Measurements from ENCODE around the gene IGSF9.
"Not testable (repeated sequence)": the region's sequence is repeated elsewhere in the genome, so short reads cannot be mapped to it uniquely, and the experiment has no call there.

Gene IGSF9

GRCh38 chr1:159922511-159923202 lies 22.8 kb downstream of the IGSF9 start:
- in situ Hi-C loops (cut with MboI; ENCODE audit: low sequenced_read_pairs), result no loop called here

DNA sequence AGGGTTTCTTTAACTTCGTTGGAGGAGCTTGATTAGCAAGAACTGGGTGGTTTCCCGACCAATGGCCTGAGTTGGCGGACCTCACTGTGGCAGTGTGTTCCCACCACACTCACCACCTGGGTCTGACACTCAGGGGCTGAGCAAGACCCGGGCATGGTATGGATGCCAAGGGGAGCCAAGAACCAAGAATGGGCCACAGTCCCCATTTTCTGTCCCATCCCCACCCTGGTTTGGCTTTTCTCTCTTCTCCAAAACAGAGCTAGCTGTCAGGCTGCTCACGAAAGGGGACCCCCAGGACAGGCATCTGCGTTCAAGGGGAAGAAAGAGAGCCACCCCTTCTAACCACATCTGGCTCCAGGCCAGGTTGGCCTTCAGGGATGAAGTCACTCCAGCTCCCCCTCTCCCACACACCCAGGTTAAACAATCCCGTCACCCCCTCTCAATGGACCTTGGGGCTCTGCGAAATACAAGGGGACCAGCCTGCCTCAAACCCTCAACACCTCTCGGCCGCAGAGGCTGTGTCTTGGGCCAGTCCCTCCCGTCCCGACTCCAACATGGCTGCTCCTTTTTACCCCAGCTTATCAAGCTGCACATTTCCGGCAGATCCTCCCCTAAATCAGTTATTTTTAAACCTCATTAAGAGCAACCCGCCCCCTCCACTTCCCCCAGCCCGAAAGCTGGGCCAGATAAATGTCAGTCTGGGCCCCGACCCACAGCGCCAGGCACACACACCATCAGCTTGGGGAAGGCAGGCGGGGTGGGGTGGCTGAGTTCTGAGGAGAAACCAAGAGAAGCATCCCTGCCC lies 23.5 kb downstream of the IGSF9 start:
- in situ Hi-C loops (cut with MboI; ENCODE audit: low sequenced_read_pairs), result no loop called here

- in situ Hi-C loops (cut with MboI; ENCODE audit: low sequenced_read_pairs), result no loop called here
Observed at GRCh38 chr1:159921251-159921650, 24.2 kb downstream of the IGSF9 start.

DNA sequence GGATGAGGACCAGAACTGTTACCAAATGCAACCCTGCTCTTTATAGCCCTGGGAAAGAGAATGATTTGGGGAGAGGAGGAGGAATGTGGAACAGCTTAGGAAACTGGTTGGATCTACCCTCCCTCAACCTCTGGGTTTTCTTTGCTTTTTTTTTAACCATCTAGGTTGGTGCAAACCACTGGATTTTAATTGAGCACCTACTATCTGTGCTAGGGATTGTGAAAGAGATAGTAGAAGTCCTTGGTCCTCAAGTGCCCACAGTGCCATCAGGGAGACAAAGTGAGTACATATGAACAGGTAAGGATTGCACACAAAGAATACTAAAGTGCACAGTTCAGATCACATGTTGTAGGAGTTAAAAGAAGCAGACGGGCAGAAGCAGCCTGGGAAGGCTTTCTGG lies 24.8 kb downstream of the IGSF9 start:
- in situ Hi-C loops (cut with MboI; ENCODE audit: low sequenced_read_pairs), result no loop called here

DNA sequence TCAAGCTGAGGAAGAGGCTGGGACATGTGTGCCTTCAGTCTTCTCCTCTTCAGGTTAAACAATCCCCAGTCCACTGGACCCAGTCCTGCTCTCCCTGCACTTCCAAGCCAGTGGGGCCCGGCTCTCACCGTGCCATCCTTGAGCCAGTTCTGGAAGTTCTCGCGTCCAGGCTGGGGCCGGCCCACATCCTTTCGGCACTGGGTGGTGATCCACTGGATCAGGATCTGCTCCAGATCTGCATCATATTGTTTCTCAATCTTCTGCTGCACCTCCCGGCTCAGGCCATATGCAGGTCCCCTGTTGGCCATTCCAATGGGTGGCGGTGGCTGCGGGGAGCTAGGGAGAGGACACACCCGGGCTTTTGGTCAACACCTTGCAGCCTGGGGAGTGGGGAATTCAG lies 25.2 kb downstream of the IGSF9 start:
- in situ Hi-C loops (cut with MboI; ENCODE audit: low sequenced_read_pairs), result no loop called here

- in situ Hi-C loops (cut with MboI; ENCODE audit: low sequenced_read_pairs), result no loop called here
Observed at GRCh38 chr1:159919236-159919865, 26.1 kb downstream of the IGSF9 start.

GRCh38 chr1:159918352-159919200 lies 26.8 kb downstream of the IGSF9 start:
- in situ Hi-C loops (cut with MboI; ENCODE audit: low sequenced_read_pairs), result no loop called here

DNA sequence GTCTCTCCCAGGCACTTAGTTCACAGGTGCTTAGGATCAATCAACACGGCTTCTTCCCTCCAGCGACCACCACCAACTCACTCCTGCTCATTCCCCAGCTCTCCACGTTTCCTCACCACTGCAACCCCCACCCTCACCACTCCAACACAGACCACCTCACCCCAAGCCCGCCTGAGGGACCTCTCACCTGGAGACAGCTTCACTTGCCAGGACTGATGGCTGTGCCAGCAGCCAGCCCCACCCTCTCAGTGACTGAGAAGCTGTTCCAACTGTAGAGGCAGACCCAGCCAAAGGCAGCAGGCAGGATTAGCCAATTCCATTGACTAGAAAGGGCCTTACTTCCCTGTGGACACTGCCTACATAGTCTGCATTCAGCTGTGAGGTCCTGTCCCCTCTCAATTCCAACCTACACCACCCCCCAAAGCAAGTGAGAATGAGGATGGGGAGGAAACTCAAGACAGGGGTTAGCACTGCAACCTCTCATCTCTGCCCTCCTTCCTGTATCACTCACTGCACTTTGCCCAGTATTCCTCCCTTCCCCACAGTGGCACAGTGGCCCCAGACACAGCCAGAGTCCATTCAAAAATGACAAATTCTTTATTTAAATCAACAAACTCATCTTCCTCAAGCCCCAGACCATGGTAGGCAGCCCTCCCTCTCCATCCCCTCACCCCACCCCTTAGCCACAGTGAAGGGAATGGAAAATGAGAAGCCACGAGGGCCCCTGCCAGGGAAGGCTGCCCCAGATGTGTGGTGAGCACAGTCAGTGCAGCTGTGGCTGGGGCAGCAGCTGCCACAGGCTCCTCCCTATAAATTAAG lies 27.7 kb downstream of the IGSF9 start:
- in situ Hi-C loops (cut with MboI; ENCODE audit: low sequenced_read_pairs), result no loop called here

GRCh38 chr1:159916242-159917051 lies 29.0 kb downstream of the IGSF9 start:
- in situ Hi-C loops (cut with MboI; ENCODE audit: low sequenced_read_pairs), result no loop called here

- in situ Hi-C loops (cut with MboI; ENCODE audit: low sequenced_read_pairs), result no loop called here
Observed at GRCh38 chr1:159915571-159916241, 29.7 kb downstream of the IGSF9 start.

DNA sequence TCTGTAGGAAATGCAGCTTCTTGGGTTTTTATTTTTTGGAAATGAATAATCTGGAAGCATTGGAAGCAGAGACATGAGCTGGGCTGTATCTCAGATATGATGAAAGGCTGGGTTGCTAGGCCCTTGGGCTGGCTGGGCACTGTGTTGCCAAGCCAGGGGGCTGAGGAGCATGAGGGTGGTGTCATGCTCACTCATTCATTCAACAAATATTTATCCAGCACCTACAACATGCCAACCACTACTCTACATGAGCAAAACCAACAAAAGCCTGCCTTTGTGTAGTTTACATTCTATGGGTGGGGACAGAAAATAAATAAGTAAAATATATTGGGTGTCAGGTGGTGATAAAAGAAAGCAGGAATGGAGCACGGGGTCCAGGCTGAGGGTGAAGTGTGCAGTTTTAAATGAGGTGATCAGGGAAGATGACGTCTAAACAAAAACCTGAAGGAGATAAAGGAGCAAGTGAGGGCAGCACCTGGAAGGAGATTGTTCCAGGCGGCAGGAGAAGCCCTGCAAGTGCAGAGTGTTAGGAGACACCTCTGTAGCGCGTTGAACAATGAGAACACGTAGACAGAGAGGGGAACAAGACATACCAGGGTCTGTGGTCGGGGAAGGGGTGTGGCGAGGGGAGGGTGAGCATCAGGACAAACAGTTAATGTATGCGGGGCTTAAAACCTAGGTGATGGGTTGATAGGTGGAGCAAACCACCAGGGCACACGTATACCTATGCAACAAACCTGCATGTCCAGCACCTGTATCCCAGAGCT lies 31.0 kb downstream of the IGSF9 start:
- in situ Hi-C loops (cut with MboI; ENCODE audit: low sequenced_read_pairs), result no loop called here

GRCh38 chr1:159913451-159914192 lies 31.8 kb downstream of the IGSF9 start:
- in situ Hi-C loops (cut with MboI; ENCODE audit: low sequenced_read_pairs), result no loop called here

- in situ Hi-C loops (cut with MboI; ENCODE audit: low sequenced_read_pairs), result no loop called here
Observed at GRCh38 chr1:159911326-159912070, 33.9 kb downstream of the IGSF9 start.

GRCh38 chr1:159908031-159908940 lies 37.1 kb downstream of the IGSF9 start:
- in situ Hi-C loops (cut with MboI; ENCODE audit: low sequenced_read_pairs), result no loop called here

GRCh38 chr1:159906960-159907359 lies 38.5 kb downstream of the IGSF9 start:
- in situ Hi-C loops (cut with MboI; ENCODE audit: low sequenced_read_pairs), result no loop called here

- in situ Hi-C loops (cut with MboI; ENCODE audit: low sequenced_read_pairs), result not testable (repeated sequence)
Observed at GRCh38 chr1:159904036-159904435, 41.4 kb downstream of the IGSF9 start.

All from HL-60/S4 (cell line).